ENCODE data around the gene ACTA2.
"Not testable (repeated sequence)": the region's sequence is repeated elsewhere in the genome, so short reads cannot be mapped to it uniquely, and the experiment has no call there.

ACTA2 gene

GRCh38 chr10:88949912-88950837 is 2.4 kb downstream of the ACTA2 start:
- no peak for DNase-seq (ENCODE audit: low spot score)

DNA sequence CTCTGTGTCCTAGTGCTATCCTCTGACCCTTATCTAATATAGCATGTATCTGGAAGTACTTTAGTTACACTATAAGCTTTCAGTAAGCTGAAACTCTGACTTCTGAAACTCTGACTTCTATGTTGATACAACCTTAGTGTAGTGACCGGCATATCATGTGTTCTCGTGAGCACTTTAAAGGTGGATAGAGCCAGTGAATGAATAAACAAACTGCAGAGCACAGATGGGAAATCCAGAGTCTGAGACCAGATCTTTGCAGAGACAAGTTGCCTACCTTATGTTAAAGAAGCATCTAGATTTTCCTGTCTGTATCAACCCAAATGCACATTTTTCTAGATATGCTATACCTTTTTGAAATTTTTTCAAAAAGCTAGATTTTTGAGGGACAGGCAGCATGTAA is 3.5 kb downstream of the ACTA2 start:
- no peak for DNase-seq (ENCODE audit: low spot score)

DNA sequence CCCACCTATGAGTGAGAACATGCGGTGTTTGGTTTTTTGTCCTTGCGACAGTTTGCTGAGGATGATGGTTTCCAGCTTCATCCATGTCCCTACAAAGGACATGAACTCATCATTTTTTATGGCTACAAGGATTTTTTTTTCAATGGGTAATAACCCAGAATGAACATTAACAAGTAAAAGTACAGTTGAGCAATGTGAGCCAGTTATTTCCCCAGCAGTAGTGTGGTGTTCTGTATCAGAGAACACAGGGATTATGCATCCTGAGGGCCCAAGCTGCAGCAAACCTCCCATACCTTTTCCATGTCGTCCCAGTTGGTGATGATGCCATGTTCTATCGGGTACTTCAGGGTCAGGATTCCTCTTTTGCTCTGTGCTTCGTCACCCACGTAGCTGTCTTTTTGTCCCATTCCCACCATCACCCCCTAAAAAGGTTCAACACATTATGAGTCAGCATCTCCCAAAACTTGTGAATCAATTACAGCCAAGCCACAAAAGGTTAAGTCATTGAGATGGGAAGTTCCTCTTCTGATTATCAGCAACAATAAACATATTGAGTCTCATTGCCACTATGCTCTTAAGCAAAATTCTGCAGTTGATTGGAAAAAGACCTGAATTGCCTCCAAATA is 5.5 kb downstream of the ACTA2 start:
- no peak for DNase-seq (ENCODE audit: low spot score)

DNA sequence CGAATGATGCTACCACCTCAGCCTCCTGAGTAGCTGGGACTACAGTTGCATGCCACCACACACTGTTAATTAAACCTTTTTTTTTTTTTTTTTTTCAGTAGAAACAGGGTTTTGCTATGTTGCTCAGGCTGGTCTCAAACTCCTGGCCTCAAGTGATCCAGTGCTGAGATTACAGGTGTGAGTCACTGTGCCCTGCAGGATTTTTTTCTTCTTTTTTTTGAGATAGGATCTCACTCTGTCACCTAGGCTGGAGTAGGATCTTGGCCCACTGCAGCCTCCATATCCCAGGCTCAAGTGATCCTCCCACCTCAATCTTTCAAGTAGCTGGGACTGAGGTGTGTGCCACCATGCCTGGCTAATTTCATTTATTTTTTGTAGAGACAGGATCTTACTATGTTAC is 6.4 kb downstream of the ACTA2 start:
- DNase-seq (ENCODE audit: low spot score), result no peak

DNA sequence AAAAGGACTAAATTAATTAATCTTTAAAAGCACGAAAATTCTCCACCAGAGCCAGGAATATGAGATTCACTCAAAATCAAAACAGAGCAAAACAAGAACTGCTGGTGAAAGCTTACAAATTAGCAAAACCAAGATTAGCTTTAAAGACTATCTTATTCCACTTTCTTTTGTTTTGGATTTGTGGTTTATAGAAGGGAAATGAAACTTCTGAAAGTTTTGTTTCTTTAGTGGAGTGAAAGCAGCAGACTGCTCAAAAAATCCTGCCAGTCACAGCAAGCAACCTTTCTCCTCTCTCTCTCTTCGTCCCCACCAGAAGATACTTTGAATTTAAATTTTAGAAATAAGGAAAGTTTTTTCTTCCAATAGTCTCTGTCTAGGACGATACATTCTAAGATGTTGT is 7.8 kb downstream of the ACTA2 start:
- DNase-seq (ENCODE audit: low spot score), result no peak

- DNase-seq (ENCODE audit: low spot score), result no peak
Measured at GRCh38 chr10:88943778-88944177, 8.8 kb downstream of the ACTA2 start.

DNA sequence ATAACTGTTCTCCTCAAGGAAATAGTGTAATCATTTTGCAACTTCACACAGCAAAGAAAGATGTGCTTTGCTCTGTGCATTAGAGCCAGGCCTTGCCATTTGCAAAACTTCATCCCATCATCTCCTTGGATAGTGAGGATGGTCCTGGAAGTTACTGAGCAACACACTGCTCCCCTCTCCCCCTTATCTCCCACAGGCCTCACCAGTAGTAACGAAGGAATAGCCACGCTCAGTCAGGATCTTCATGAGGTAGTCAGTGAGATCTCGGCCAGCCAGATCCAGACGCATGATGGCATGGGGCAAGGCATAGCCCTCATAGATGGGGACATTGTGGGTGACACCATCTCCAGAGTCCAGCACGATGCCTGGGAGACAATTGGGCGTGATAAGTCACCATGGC is 11.5 kb downstream of the ACTA2 start:
- DNase-seq (ENCODE audit: low spot score), result no peak

DNA sequence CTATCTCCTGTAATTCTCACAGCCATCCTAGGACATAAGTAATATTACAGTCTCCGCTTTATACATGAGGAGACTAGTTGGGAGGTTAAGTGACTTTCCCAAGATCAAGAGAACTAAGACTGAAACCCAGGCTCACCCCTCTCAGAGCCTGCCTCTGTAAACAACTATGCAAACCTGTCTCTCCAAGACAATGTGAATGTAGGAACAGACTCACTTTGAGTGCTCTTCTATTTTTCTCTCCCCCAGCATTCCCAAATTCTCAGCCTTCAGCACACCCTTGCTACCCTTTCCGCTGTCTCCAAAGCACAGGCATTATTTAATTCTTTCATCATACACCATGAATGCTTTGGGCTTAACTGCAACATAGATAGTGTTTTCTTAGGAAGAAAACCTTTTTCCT is 13.6 kb downstream of the ACTA2 start:
- DNase-seq (ENCODE audit: low spot score), result no peak

GRCh38 chr10:88938039-88938438 is 14.5 kb downstream of the ACTA2 start:
- no peak for DNase-seq (ENCODE audit: low spot score)

DNA sequence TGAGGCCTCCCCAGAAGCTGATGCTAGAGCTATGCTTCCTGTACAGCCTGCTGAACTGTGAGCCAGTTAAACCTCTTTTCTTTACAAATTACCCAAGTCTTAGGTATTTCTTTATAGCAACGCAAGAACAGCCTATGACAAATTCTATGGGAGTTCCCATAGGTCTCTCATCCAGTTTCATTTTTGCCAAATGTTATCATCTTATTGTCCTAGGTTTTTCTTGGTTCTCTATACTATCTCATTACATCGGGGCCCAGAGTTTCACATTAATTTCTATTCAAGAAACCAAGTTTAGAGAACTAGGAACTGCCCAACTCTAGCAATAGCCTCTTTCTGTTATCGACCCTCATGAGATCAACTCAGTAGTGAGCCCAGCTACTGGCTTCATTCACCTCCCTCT is 15.9 kb downstream of the ACTA2 start:
- DNase-seq (ENCODE audit: low spot score), result no peak

DNA sequence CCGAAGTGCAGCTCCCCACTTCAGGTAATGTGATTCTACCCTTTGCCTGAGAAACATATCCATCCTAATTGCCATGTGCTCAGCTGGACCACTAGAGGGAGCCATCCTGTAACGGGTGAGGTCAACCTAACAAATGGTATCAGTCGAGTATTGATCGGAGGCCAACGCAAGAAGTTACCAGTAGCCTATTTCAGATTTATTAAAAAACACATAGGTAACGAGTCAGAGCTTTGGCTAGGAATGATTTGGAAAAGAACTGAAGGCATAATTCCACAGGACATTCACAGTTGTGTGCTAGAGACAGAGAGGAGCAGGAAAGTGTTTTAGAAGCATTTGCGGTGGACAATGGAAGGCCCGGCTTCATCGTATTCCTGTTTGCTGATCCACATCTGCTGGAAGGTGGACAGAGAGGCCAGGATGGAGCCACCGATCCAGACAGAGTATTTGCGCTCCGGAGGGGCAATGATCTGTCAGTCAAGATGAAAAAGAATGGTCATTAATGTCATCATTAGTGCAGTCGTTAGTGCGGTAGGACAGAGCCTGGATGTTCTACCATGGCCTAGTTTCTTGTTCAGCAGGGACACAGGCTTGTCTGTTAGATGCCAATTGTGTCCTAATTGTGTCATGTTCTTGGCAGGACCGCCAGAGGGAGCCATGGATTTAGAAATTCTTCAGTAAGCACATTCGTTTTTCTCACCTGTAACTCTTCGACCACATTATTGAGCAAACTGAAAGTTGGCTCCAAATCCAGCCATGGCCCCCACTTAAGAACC is 17.5 kb downstream of the ACTA2 start:
- peak; percentile 85 for DNase-seq (ENCODE audit: low spot score)

GRCh38 chr10:88933564-88933963 is 19.0 kb downstream of the ACTA2 start:
- no peak for DNase-seq (ENCODE audit: low spot score)

- peak; percentile 78 for DNase-seq (ENCODE audit: low spot score)
Measured at GRCh38 chr10:88932539-88933256, 19.9 kb downstream of the ACTA2 start.

GRCh38 chr10:88932029-88932428 is 20.5 kb downstream of the ACTA2 start:
- not testable (repeated sequence) for DNase-seq (ENCODE audit: low spot score)

DNA sequence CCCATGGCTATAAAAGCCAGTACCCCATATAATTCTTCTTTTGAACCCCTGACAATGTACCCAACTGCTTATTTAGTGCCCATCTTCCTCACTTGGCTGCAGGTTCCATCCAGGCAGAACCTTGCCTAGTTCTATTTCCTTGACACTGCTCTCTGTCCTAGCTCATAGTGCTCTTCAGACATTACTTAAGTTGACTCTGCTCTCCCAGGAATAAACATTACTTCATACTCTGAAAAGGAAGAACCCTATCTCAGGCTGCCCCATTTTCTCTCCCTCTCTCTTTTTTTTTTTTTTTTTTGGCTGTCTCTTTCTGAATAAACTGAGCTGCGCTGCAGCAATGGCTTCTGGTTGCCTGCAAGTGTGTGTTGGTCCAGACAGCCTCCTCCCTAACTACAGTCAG is 21.0 kb downstream of the ACTA2 start:
- no peak for DNase-seq (ENCODE audit: low spot score)

DNA sequence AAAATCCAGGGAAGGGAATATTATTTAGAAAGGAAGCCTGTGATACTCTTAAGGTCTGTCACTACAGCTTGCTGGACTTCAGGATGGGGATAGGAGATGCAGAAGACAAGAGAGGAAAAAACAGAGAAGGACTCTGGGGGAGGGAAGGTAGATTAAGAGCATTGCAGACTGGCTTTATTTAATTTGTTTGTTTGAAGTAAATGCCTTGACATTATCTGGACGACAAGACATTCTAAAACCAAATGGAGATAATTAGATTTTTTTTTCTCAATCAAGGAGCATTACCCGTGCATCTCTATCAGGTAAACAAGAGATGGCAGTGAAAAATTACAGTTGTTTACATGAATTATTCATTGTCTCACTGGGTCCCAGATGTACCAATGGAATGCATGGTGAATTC is 24.3 kb downstream of the ACTA2 start:
- DNase-seq (ENCODE audit: low spot score), result peak; percentile 85

DNA sequence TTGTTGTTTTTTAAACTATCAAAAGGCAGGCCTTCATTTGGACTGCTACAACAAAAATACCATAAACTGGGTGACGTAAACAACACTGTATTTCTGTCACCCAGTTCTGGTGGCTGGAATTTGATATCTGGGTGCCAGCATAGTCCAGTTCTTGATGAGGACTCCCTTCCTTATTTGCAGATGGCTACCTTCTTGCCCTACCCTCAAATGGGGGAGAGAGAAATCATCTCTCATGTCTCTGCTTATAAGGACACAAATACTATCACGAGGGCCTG is 25.2 kb downstream of the ACTA2 start:
- no peak for DNase-seq (ENCODE audit: low spot score)

DNA sequence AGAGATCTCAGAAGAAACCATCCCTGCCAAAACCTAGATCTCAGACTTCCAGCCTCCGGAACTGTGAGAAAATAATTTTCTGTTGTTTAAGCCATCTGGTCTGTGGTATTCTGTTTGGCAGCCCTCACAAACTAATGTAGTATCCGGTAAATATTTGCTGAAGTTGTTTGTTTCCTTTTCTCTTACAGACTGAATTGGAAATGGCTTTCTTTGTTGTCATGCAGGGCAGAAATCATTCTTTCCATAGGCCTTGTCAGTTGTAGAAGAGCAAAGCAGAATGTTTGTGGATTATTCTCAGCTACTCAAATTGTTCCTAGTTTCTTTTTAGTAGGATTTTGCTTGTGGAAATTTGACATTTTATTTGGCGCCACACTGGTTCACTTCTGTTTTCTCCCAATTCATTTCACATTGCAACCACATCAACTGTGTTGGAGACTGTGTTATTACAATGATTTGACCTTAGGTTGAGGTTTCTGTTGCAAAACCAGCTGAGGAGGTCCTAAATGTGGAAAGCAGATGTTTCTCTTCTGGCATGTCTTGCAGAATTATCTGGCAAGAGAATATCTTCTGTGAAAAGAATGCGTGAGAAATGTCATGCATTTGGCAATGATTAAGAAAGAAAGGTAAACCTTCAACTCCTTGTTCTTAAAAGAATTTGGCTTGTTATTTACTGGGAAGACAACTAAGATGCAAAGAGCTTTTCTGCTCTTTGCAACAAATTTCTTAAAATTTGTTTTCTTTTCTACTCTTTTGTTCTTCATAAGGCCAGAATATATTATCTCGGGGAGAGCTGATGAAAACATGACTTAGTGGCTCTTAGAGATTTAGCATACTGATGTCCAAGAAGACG is 25.8 kb downstream of the ACTA2 start:
- DNase-seq (ENCODE audit: low spot score), result no peak

- peak; percentile 18 for DNase-seq (ENCODE audit: low spot score)
Measured at GRCh38 chr10:88923520-88923919, 29.1 kb downstream of the ACTA2 start.

- DNase-seq (ENCODE audit: low spot score), result no peak
Measured at GRCh38 chr10:88922041-88922440, 30.5 kb downstream of the ACTA2 start.

- no peak for DNase-seq (ENCODE audit: low spot score)
Measured at GRCh38 chr10:88920986-88921593, 31.5 kb downstream of the ACTA2 start.

Measured in SK-N-DZ (cell line).